ENCODE data around the gene PHACTR2. TPM values are rescaled to one million over a fixed set of nuclear protein-coding genes. Genes with fewer than 3 reads are reported as not detected.

Gene PHACTR2
- total and polyA plus RNA-seq, 5 experiments from 2014 or later: 7.1 to 16.0 (median 9.0) TPM

GRCh38 chr6:143739341-143739851 is 61.6 kb downstream of the PHACTR2 start:
- H3K4me1 Mint-ChIP-seq: peaks cover 0 to 5% (median 4%) of the 10 kb centered on the region in 4 donors
- DNase-seq (no peak), ATAC-seq (no peak)
- H3K4me3 Mint-ChIP-seq: no peak overlapping the region
- H3K36me3 Mint-ChIP-seq: peaks cover 0 to 2% (median 0%) of the 10 kb centered on the region in 3 donors
- H3K27ac Mint-ChIP-seq: no peak overlapping the region
- H3K27me3 Mint-ChIP-seq: no peaks in the 10 kb centered on the region
- no peaks in the 10 kb centered on the region for H3K9me3 Mint-ChIP-seq
- POLR2A ChIA-PET: no interaction called here

GRCh38 chr6:143740213-143740612 is 62.4 kb downstream of the PHACTR2 start:
- no peak for ATAC-seq
- Mint-ChIP-seq H3K4me1 (peaks cover 0 to 5% (median 2%) of the 10 kb centered on the region in 4 donors), H3K4me3 (no peak overlapping the region)

GRCh38 chr6:143741480-143741879 is 63.7 kb downstream of the PHACTR2 start:
- POLR2A ChIA-PET: no interaction called here
- H3K9me3 Mint-ChIP-seq: no peaks in the 10 kb centered on the region
- H3K36me3 Mint-ChIP-seq: peaks cover 0 to 2% (median 0%) of the 10 kb centered on the region in 3 donors
- no peaks in the 10 kb centered on the region for H3K27me3 Mint-ChIP-seq
- no peak overlapping the region for H3K27ac Mint-ChIP-seq
- ATAC-seq: no peak
- H3K4me1 Mint-ChIP-seq: peaks cover 0 to 5% (median 2%) of the 10 kb centered on the region in 4 donors
- no peak overlapping the region for H3K4me3 Mint-ChIP-seq
- DNase-seq: no peak

More at GRCh38 chr6:143740213-143740612, 62.4 kb downstream of the PHACTR2 start:
- no peaks in the 10 kb centered on the region for H3K9me3 Mint-ChIP-seq
- no peak overlapping the region for H3K27ac Mint-ChIP-seq
- no peaks in the 10 kb centered on the region for H3K27me3 Mint-ChIP-seq
- peaks cover 0 to 2% (median 0%) of the 10 kb centered on the region in 3 donors for H3K36me3 Mint-ChIP-seq
- POLR2A ChIA-PET: no interaction called here
- no peak for DNase-seq

GRCh38 chr6:143742070-143742954 is 64.5 kb downstream of the PHACTR2 start:
- no peak overlapping the region for H3K4me3 Mint-ChIP-seq
- H3K9me3 Mint-ChIP-seq: no peaks in the 10 kb centered on the region
- no peak overlapping the region for H3K27ac Mint-ChIP-seq
- POLR2A ChIA-PET: no interaction called here
- DNase-seq (no peak), ATAC-seq (no peak)
- H3K36me3 Mint-ChIP-seq: peaks cover 0 to 2% (median 0%) of the 10 kb centered on the region in 3 donors
- H3K4me1 Mint-ChIP-seq: peaks cover 0 to 5% (median 2%) of the 10 kb centered on the region in 4 donors
- no peaks in the 10 kb centered on the region for H3K27me3 Mint-ChIP-seq

GRCh38 chr6:143742955-143743255 is 65.1 kb downstream of the PHACTR2 start:
- H3K27ac Mint-ChIP-seq: no peak overlapping the region
- H3K9me3 Mint-ChIP-seq: no peaks in the 10 kb centered on the region
- no peaks in the 10 kb centered on the region for H3K27me3 Mint-ChIP-seq
- H3K36me3 Mint-ChIP-seq: peaks cover 0 to 2% (median 0%) of the 10 kb centered on the region in 3 donors
- POLR2A ChIA-PET: no interaction called here
- no peak overlapping the region for H3K4me3 Mint-ChIP-seq
- DNase-seq: no peak
- ATAC-seq: no peak
- peaks cover 0 to 5% (median 2%) of the 10 kb centered on the region in 4 donors for H3K4me1 Mint-ChIP-seq

- H3K27me3 Mint-ChIP-seq: no peaks in the 10 kb centered on the region
- DNase-seq (no peak), ATAC-seq (no peak)
- H3K4me1 Mint-ChIP-seq: peaks cover 0 to 5% (median 2%) of the 10 kb centered on the region in 4 donors
- peaks cover 0 to 2% (median 0%) of the 10 kb centered on the region in 3 donors for H3K36me3 Mint-ChIP-seq
- no peak overlapping the region for H3K4me3 Mint-ChIP-seq
- H3K9me3 Mint-ChIP-seq: no peaks in the 10 kb centered on the region
- H3K27ac Mint-ChIP-seq: no peak overlapping the region
- POLR2A ChIA-PET: no interaction called here
These were observed 65.8 kb downstream of the PHACTR2 start for GRCh38 chr6:143743301-143744166.

- no peaks in the 10 kb centered on the region for H3K27me3 Mint-ChIP-seq
- no peaks in the 10 kb centered on the region for H3K9me3 Mint-ChIP-seq
- no peak overlapping the region for H3K4me3 Mint-ChIP-seq
- POLR2A ChIA-PET: no interaction called here
- H3K4me1 Mint-ChIP-seq: peaks cover 0 to 1% (median 0%) of the 10 kb centered on the region in 4 donors
- H3K36me3 Mint-ChIP-seq: peaks cover 0 to 2% (median 0%) of the 10 kb centered on the region in 3 donors
- DNase-seq (no peak), ATAC-seq (no peak)
- H3K27ac Mint-ChIP-seq: peak overlapping the region in 1 of 10 donors; percentile 45
These were observed 66.9 kb downstream of the PHACTR2 start for GRCh38 chr6:143744551-143745165.

GRCh38 chr6:143745166-143746133 is 67.7 kb downstream of the PHACTR2 start:
- Mint-ChIP-seq H3K4me1 (peaks cover 0 to 1% (median 0%) of the 10 kb centered on the region in 4 donors), H3K9me3 (no peaks in the 10 kb centered on the region), H3K27me3 (no peaks in the 10 kb centered on the region), H3K4me3 (no peak overlapping the region), H3K36me3 (peaks cover 0 to 2% (median 0%) of the 10 kb centered on the region in 3 donors), H3K27ac (no peak overlapping the region)
- POLR2A ChIA-PET: no interaction called here
- ATAC-seq (no peak), DNase-seq (no peak)

- Mint-ChIP-seq H3K36me3 (peaks cover 0 to 2% (median 0%) of the 10 kb centered on the region in 3 donors), H3K27me3 (no peaks in the 10 kb centered on the region), H3K27ac (peak overlapping the region in 2 of 10 donors; percentile 3 to 37), H3K4me3 (no peak overlapping the region), H3K9me3 (no peaks in the 10 kb centered on the region), H3K4me1 (peaks cover 0 to 3% (median 0%) of the 10 kb centered on the region in 4 donors)
- POLR2A ChIA-PET: no interaction called here
- ATAC-seq (no peak), DNase-seq (no peak)
These were observed 68.7 kb downstream of the PHACTR2 start for GRCh38 chr6:143746202-143747119.

GRCh38 chr6:143747347-143747842 is 69.6 kb downstream of the PHACTR2 start:
- Mint-ChIP-seq H3K36me3 (peaks cover 0 to 2% (median 0%) of the 10 kb centered on the region in 3 donors), H3K4me1 (peaks cover 0 to 3% (median 0%) of the 10 kb centered on the region in 4 donors), H3K4me3 (no peak overlapping the region), H3K27me3 (no peaks in the 10 kb centered on the region), H3K9me3 (no peaks in the 10 kb centered on the region), H3K27ac (no peak overlapping the region)
- POLR2A ChIA-PET: no interaction called here
- ATAC-seq (no peak), DNase-seq (no peak)

GRCh38 chr6:143749891-143750290 is 72.1 kb downstream of the PHACTR2 start:
- Mint-ChIP-seq H3K27me3 (no peaks in the 10 kb centered on the region), H3K4me1 (peaks cover 0 to 2% (median 0%) of the 10 kb centered on the region in 4 donors), H3K36me3 (no peaks in the 10 kb centered on the region), H3K4me3 (no peak overlapping the region), H3K27ac (no peak overlapping the region), H3K9me3 (no peaks in the 10 kb centered on the region)
- ATAC-seq: no peak
- POLR2A ChIA-PET: no interaction called here
- DNase-seq: no peak
